Endothelial cell of umbilical vein (primary cell): ENCODE results near the gene STK38. TPM values are rescaled to one million over a fixed set of nuclear protein-coding genes. Genes with fewer than 3 reads are reported as not detected.

Source experiments
- BruUV-seq: library from RNA; stranded (reverse); fragments of 400-500 nt; replicated peaks from 2 replicates; lab custom pipeline; 2021; lab: Mats Ljungman, UMichigan
- CTCF ChIA-PET: fragments of 300-600, 350-600 bp; sonication (Branson Sonifier 250); formaldehyde crosslinking; loops from one replicate; lab custom pipeline; 2021; ENCODE audit warnings: antibody characterized with exemption, inconsistent platforms; lab: Charles Lee
- POLR2A ChIA-PET: fragments of 300-600, 350-600 bp; sonication (Branson Sonifier 250); formaldehyde crosslinking; loops from one replicate; lab custom pipeline; 2021; ENCODE audit warnings: antibody characterized with exemption, inconsistent platforms; lab: Charles Lee
- DNase-seq: peaks from one replicate; pipeline ENCODE4 v3.0.0-alpha.2; 2011; ENCODE audit warnings: low read depth, low spot score
- FAIRE-seq: peaks from 2 replicates; lab custom pipeline; 2011; peaks lifted over from hg19 to GRCh38; lab: Jason Lieb, UNC
- H2AFZ ChIP-seq: 2 replicates; pipeline ENCODE4 v1.6.0; 2012; ENCODE audit warnings: low read depth, low read length, control low read depth, inconsistent platforms
- H3K27ac ChIP-seq: 2 replicates; pipeline ENCODE4 v1.5.1; 2011; ENCODE audit warnings: low read depth, mild to moderate bottlenecking, control low read depth, low read length, moderate library complexity; ENCODE audit not compliant: insufficient read depth
- H3K27me3 ChIP-seq, 2 experiments: 2 replicates each; pipeline versions ENCODE4 v1.6.0 to v1.6.1; 2011; ENCODE audit warnings: low read length in 2 of 2, mixed read lengths in 1 of 2; ENCODE audit not compliant: control insufficient read depth in 2 of 2, insufficient read depth in 2 of 2
- H3K36me3 ChIP-seq, 2 experiments: 2 replicates in 1 of 2; 3 replicates in 1 of 2; pipeline ENCODE4 v1.5.1; 2011; ENCODE audit warnings: low read length in 2 of 2, mild to moderate bottlenecking in 1 of 2, moderate library complexity in 1 of 2; ENCODE audit not compliant: control insufficient read depth in 2 of 2, insufficient read depth in 2 of 2; ENCODE audit errors: extremely low read depth in 1 of 2
- H3K4me1 ChIP-seq: 3 replicates; pipeline ENCODE4 v1.5.1; 2011; ENCODE audit warnings: mild to moderate bottlenecking, low read length; ENCODE audit not compliant: control insufficient read depth, insufficient read depth; ENCODE audit errors: extremely low read depth
- H3K4me2 ChIP-seq: 2 replicates; pipeline ENCODE4 v1.6.1; 2011; ENCODE audit warnings: low read length, control low read depth, mixed read lengths; ENCODE audit not compliant: insufficient read depth
- H3K4me3 ChIP-seq, 3 experiments: fragments of 200-600 bp in 1 of 3; sonication (generic), shearing (Covaris generic) in 1 of 3; replicated peaks in 1 of 3; 2 replicates each; pipeline ENCODE4 v1.5.1; 2011 to 2016; ENCODE audit warnings: control low read depth in 3 of 3, low read length in 3 of 3, mild to moderate bottlenecking in 2 of 3, inconsistent platforms in 1 of 3, low read depth in 1 of 3, moderate library complexity in 1 of 3; ENCODE audit not compliant: insufficient read depth in 1 of 3
- H3K79me2 ChIP-seq: 2 replicates; pipeline ENCODE4 v1.6.0; 2012; ENCODE audit warnings: low read length, inconsistent platforms; ENCODE audit not compliant: control insufficient read depth, insufficient read depth
- H3K9ac ChIP-seq: replicated peaks from 2 replicates; pipeline ENCODE3; 2011; ENCODE audit warnings: low read length, control low read depth; ENCODE audit not compliant: insufficient read depth; ENCODE audit errors: extremely low read depth
- H3K9me1 ChIP-seq: replicated peaks from 3 replicates; pipeline ENCODE4 v1.6.0; 2011; ENCODE audit warnings: mild to moderate bottlenecking, low read length; ENCODE audit not compliant: control insufficient read depth, insufficient read depth; ENCODE audit errors: extremely low read depth
- H3K9me3 ChIP-seq: replicated peaks from 2 replicates; pipeline ENCODE4 v1.5.1; 2012; ENCODE audit warnings: low read length, inconsistent platforms; ENCODE audit not compliant: control insufficient read depth, insufficient read depth
- H4K20me1 ChIP-seq: replicated peaks from 2 replicates; pipeline ENCODE3; 2011; ENCODE audit warnings: mild to moderate bottlenecking, low read length; ENCODE audit not compliant: control insufficient read depth, insufficient read depth; ENCODE audit errors: extremely low read depth
- EZH2 ChIP-seq: IDR thresholded peaks from 2 replicates; pipeline ENCODE4 v1.6.1; 2012; ENCODE audit warnings: borderline replicate concordance, low read depth, mild to moderate bottlenecking, moderate library complexity, low read length, inconsistent platforms; ENCODE audit not compliant: severe bottlenecking
- FOS ChIP-seq: IDR thresholded peaks from 2 replicates; pipeline ENCODE4 v1.6.1; 2011; ENCODE audit warnings: mild to moderate bottlenecking, low read length, moderate library complexity, borderline replicate concordance; ENCODE audit not compliant: insufficient read depth
- GATA2 ChIP-seq: IDR thresholded peaks from 2 replicates; pipeline ENCODE4 v1.7.0; 2011; ENCODE audit warnings: low read depth, mild to moderate bottlenecking, moderate library complexity, mixed read lengths, low read length; ENCODE audit not compliant: insufficient read length, insufficient read depth
- JUN ChIP-seq: IDR thresholded peaks from 2 replicates; pipeline ENCODE4 v1.6.1; 2011; ENCODE audit warnings: borderline replicate concordance, low read depth; ENCODE audit not compliant: insufficient read length, insufficient read depth
- MAX ChIP-seq: IDR thresholded peaks from 2 replicates; pipeline ENCODE4 v1.6.1; 2011; ENCODE audit not compliant: insufficient read depth, insufficient read length
- MYC ChIP-seq: IDR thresholded peaks from one replicate; pipeline ENCODE4 v1.6.1; 2011; ENCODE audit warnings: mild to moderate bottlenecking, low read depth, low read length
- POLR2A ChIP-seq: IDR thresholded peaks from 2 replicates; pipeline ENCODE4 v1.6.1; 2012; ENCODE audit warnings: low read depth, mild to moderate bottlenecking, control low read depth, low read length
- POLR2AphosphoS5 ChIP-seq: IDR thresholded peaks from 2 replicates; pipeline ENCODE4 v1.6.1; 2012; ENCODE audit warnings: low read depth, mild to moderate bottlenecking, control low read depth, low read length, moderate library complexity; ENCODE audit not compliant: insufficient read depth
- dilution Hi-C: fragments of 300-500 bp; cut with MboI; formaldehyde crosslinking; loops from one replicate; pipeline ENCODE4 v1.15.0; 2019; ENCODE audit warnings: low sequenced_read_pairs; ENCODE audit not compliant: extremely low pct_ligation_motif_present
- intact Hi-C: fragments of 100-400 bp; cut with micrococcal nuclease; formaldehyde crosslinking; loops from one replicate; pipeline ENCODE4 v1.10.0; 2022
- polyA plus RNA-seq, 4 experiments: library from polyadenylated mRNA; depleted of rRNA in 3 of 4; stranded (reverse) in 3 of 4; unstranded in 1 of 4; fragments of >200 nt; gene quantifications; 2 replicates each; pipeline versions ENCODE4 v1.2.1 to v1.2.3, GENCODE V29; 2011 to 2012; ENCODE audit warnings: missing spikeins in 1 of 4
- total RNA-seq: library from RNA; stranded (reverse); gene quantifications from 2 replicates; pipeline ENCODE4 v1.2.3, GENCODE V29; 2021
- TF ChIP-seq, protein P1 (sequence below), 2 donors: IDR thresholded peaks; 1 replicate in 1 of 2; 2 replicates in 1 of 2; pipeline ENCODE4 v1.5.1; 2011; ENCODE audit warnings: low read length in 2 of 2, mild to moderate bottlenecking in 2 of 2, moderate library complexity in 2 of 2, control low read depth in 1 of 2, inconsistent platforms in 1 of 2, low read depth in 1 of 2; ENCODE audit not compliant: insufficient read depth in 1 of 2; ENCODE audit errors: extremely low read depth in 1 of 2

Gene STK38
- total and polyA plus RNA-seq, 2 donors (not counting 3 experiments of a cell fraction or from before 2014, with no cell fraction given), result 10.1 to 30.3 TPM

DNA sequence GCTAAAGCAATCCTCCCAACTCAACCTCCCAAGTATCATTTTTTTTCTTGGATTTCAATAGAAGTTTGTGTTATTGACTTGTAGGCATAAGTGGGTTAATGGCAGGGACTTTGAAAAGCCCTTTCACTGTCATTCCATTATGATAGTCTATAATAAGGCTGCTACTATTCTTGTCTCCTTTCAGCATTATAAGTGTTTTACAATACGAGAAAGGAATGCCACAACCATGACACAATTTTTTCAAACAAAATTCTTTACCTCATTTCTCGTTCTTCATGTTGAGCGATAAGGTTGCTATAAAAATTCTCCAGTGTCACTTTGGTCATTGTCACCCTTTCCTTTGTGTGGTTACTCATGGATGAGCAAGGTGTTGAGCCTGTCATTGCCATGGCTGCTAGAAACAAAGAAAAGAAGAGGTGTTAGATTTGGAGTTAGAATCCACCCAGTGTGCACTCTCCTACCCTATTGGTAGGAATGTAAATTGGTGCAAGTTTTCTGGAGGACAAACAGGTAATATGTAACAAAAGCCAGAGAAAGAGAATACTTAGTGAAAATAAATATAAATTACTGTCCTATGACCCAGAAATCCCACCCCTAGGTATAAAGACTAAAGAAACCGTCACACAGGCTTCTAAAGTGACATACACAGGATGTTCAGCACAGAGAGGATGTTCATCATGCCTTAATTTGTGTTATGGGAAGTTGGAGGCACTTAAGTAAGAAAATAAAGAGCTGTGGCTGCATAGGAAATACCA lies 7.3 kb downstream of the STK38 start:
- Histone ChIP-seq H3K36me3 (no peaks in the 10 kb centered on the region), H3K4me3 (no peak overlapping the region), H3K9ac (no peak overlapping the region), H2AFZ (no peak overlapping the region), H3K4me1 (peaks cover 7% of the 10 kb centered on the region), H4K20me1 (peaks cover 2% of the 10 kb centered on the region), H3K27me3 (no peaks in the 10 kb centered on the region), H3K4me2 (no peak overlapping the region), H3K9me3 (no peaks in the 10 kb centered on the region), H3K79me2 (peaks cover 28% of the 10 kb centered on the region), H3K27ac (no peak overlapping the region), H3K9me1 (no peaks in the 10 kb centered on the region)
- TF ChIP-seq GATA2 (no peak), POLR2A (no peak), MYC (no peak), FOS (no peak), POLR2AphosphoS5 (no peak), JUN (no peak), EZH2 (no peak), MAX (no peak)
- TF ChIP-seq, protein P1, sequence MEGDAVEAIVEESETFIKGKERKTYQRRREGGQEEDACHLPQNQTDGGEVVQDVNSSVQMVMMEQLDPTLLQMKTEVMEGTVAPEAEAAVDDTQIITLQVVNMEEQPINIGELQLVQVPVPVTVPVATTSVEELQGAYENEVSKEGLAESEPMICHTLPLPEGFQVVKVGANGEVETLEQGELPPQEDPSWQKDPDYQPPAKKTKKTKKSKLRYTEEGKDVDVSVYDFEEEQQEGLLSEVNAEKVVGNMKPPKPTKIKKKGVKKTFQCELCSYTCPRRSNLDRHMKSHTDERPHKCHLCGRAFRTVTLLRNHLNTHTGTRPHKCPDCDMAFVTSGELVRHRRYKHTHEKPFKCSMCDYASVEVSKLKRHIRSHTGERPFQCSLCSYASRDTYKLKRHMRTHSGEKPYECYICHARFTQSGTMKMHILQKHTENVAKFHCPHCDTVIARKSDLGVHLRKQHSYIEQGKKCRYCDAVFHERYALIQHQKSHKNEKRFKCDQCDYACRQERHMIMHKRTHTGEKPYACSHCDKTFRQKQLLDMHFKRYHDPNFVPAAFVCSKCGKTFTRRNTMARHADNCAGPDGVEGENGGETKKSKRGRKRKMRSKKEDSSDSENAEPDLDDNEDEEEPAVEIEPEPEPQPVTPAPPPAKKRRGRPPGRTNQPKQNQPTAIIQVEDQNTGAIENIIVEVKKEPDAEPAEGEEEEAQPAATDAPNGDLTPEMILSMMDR (IDR thresholded peaks at IDR 0.05; ENCODE audit: extremely low read depth in 1 of 2, insufficient read depth in 1 of 2, low read depth in 1 of 2, low read length in 2 of 2), result no peak
- no peak for FAIRE-seq
- dilution Hi-C loops, result no loop called here
- intact Hi-C loops, result no loop called here
- CTCF ChIA-PET, result no interaction called here
- DNase-seq, result no peak
- no TSS peak for BruUV-seq
- POLR2A ChIA-PET, result interaction anchor here (0.6 kb wide), 1 partner anchor 57 kb away, joined by 8 read pairs; no protein-coding TSS in a partner anchor
